Upper lobe of right lung (tissue), 1 donor: ENCODE data around the gene MMP24OS. TPM values are rescaled to one million over a fixed set of nuclear protein-coding genes. Genes with fewer than 3 reads are reported as not detected.

Source experiments
- ATAC-seq: fragments of 200-7000 bp; cut with Tn5 transposase; one replicate; pipeline ENCODE4 v1.9.1; 2020; ENCODE audit warnings: mild to moderate bottlenecking, moderate library complexity
- DNase-seq: peaks from one replicate; pipeline ENCODE4 v3.0.0-alpha.2; 2020
- H3K27ac ChIP-seq: fragments of 200-600 bp; one replicate; pipeline ENCODE4 v1.8.0; 2022
- H3K27me3 ChIP-seq: fragments of 200-600 bp; one replicate; pipeline ENCODE4 v1.8.0; 2022; ENCODE audit warnings: mild to moderate bottlenecking
- H3K36me3 ChIP-seq: fragments of 200-600 bp; one replicate; pipeline ENCODE4 v1.8.0; 2022
- H3K4me1 ChIP-seq: fragments of 200-600 bp; one replicate; pipeline ENCODE4 v1.8.0; 2022
- H3K4me3 ChIP-seq: fragments of 200-600 bp; one replicate; pipeline ENCODE4 v1.8.0; 2022; ENCODE audit warnings: mild to moderate bottlenecking
- H3K9me3 ChIP-seq: fragments of 200-600 bp; one replicate; pipeline ENCODE4 v1.8.0; 2022
- CTCF ChIP-seq: fragments of 200-600 bp; IDR thresholded peaks from one replicate; pipeline ENCODE4 v1.8.0; 2022; ENCODE audit warnings: antibody characterized with exemption
- intact Hi-C: fragments of 100-400 bp; cut with DNase I; formaldehyde crosslinking; loops from one replicate; pipeline ENCODE4 v1.11.0; 2022
- total RNA-seq: library from RNA; stranded (reverse); fragmentation: NEBNext Ultra II Directional; extraction: Animal tissue kit (Norgen Biotek cat#: 25700); gene quantifications from one replicate; pipeline ENCODE4 v1.2.1, GENCODE V29; 2021
- donor health status: DM: no; HTN: yes; CAD: no; lungs with severe emphysema.

Gene MMP24OS
- total RNA-seq, 1 donor from 2014 or later: 85.2 TPM

GRCh38 chr20:35281506-35282101 lies 3.7 kb upstream of the MMP24OS start:
- Histone ChIP-seq H3K9me3 (no peaks in the 10 kb centered on the region), H3K4me1 (peaks cover 16% of the 10 kb centered on the region), H3K36me3 (peaks cover 36% of the 10 kb centered on the region), H3K4me3 (no peak overlapping the region), H3K27me3 (no peaks in the 10 kb centered on the region), H3K27ac (no peak overlapping the region)
- DNase-seq (no peak), ATAC-seq (no peak)
- TF ChIP-seq CTCF: no peak
- intact Hi-C loops: no loop called here

GRCh38 chr20:35280523-35280922 lies 2.6 kb upstream of the MMP24OS start:
- Histone ChIP-seq H3K4me1 (peaks cover 26% of the 10 kb centered on the region), H3K4me3 (no peak overlapping the region), H3K27me3 (no peaks in the 10 kb centered on the region), H3K9me3 (no peaks in the 10 kb centered on the region), H3K27ac (no peak overlapping the region), H3K36me3 (peaks cover 42% of the 10 kb centered on the region)
- intact Hi-C loops: no loop called here
- DNase-seq: no peak
- no peak for ATAC-seq
- TF ChIP-seq CTCF: no peak

- Histone ChIP-seq H3K36me3 (peaks cover 43% of the 10 kb centered on the region), H3K9me3 (no peaks in the 10 kb centered on the region), H3K4me3 (no peak overlapping the region), H3K4me1 (peaks cover 26% of the 10 kb centered on the region), H3K27ac (no peak overlapping the region), H3K27me3 (no peaks in the 10 kb centered on the region)
- intact Hi-C loops: no loop called here
- ATAC-seq: no peak
- DNase-seq: no peak
- no peak for TF ChIP-seq CTCF
Measured at GRCh38 chr20:35279533-35280174, 1.7 kb upstream of the MMP24OS start.

GRCh38 chr20:35279040-35279439 lies 1.1 kb upstream of the MMP24OS start:
- Histone ChIP-seq H3K27ac (peak overlapping the region; percentile 97), H3K27me3 (no peaks in the 10 kb centered on the region), H3K4me3 (no peak overlapping the region), H3K36me3 (peaks cover 47% of the 10 kb centered on the region), H3K4me1 (peaks cover 26% of the 10 kb centered on the region), H3K9me3 (no peaks in the 10 kb centered on the region)
- TF ChIP-seq CTCF: no peak
- intact Hi-C loops: no loop called here
- ATAC-seq: no peak
- no peak for DNase-seq

GRCh38 chr20:35277127-35277526 lies 795 bp downstream of the MMP24OS start:
- no peak for DNase-seq
- Histone ChIP-seq H3K27me3 (no peaks in the 10 kb centered on the region), H3K9me3 (no peaks in the 10 kb centered on the region), H3K36me3 (peaks cover 54% of the 10 kb centered on the region), H3K4me1 (peaks cover 16% of the 10 kb centered on the region), H3K27ac (peak overlapping the region; percentile 97), H3K4me3 (peak overlapping the region; percentile 89)
- ATAC-seq: no peak
- no peak for TF ChIP-seq CTCF
- intact Hi-C loops: no loop called here
